Activated effector memory CD4-positive, alpha-beta T cell treated with Interleukin-2 at 50 U/mL for 16 hours (primary cell): ENCODE results near the gene YPEL1.
"Not testable (repeated sequence)": the region's sequence is repeated elsewhere in the genome, so short reads cannot be mapped to it uniquely, and the experiment has no call there.

Experiments
- DNase-seq: peaks from one replicate; pipeline ENCODE4 v3.0.0-alpha.2; 2020

Gene YPEL1

GRCh38 chr22:21698430-21699329, 36.9 kb downstream of the YPEL1 start:
- no peak for DNase-seq

- DNase-seq, result no peak
Observed at GRCh38 chr22:21697880-21698279, 37.7 kb downstream of the YPEL1 start.

GRCh38 chr22:21697021-21697771, 38.4 kb downstream of the YPEL1 start:
- DNase-seq, result no peak

GRCh38 chr22:21696115-21696514, 39.5 kb downstream of the YPEL1 start:
- no peak for DNase-seq

GRCh38 chr22:21695430-21696085, 40.0 kb downstream of the YPEL1 start:
- no peak for DNase-seq

GRCh38 chr22:21694795-21695429, 40.7 kb downstream of the YPEL1 start:
- no peak for DNase-seq

GRCh38 chr22:21694394-21694793, 41.2 kb downstream of the YPEL1 start:
- DNase-seq, result no peak

- no peak for DNase-seq
Observed at GRCh38 chr22:21693999-21694341, 41.6 kb downstream of the YPEL1 start.

- no peak for DNase-seq
Observed at GRCh38 chr22:21693333-21693998, 42.1 kb downstream of the YPEL1 start.

GRCh38 chr22:21692856-21693255, 42.7 kb downstream of the YPEL1 start:
- DNase-seq, result not testable (repeated sequence)

GRCh38 chr22:21691816-21692215, 43.8 kb downstream of the YPEL1 start:
- no peak for DNase-seq

- no peak for DNase-seq
Observed at GRCh38 chr22:21690401-21690801, 45.2 kb downstream of the YPEL1 start.

- DNase-seq, result no peak
Observed at GRCh38 chr22:21688706-21689381, 46.8 kb downstream of the YPEL1 start.

GRCh38 chr22:21688341-21688705, 47.3 kb downstream of the YPEL1 start:
- no peak for DNase-seq

- DNase-seq, result no peak
Observed at GRCh38 chr22:21687685-21688259, 47.8 kb downstream of the YPEL1 start.

GRCh38 chr22:21686634-21687393, 48.8 kb downstream of the YPEL1 start:
- DNase-seq, result no peak

- no peak for DNase-seq
Observed at GRCh38 chr22:21686193-21686608, 49.4 kb downstream of the YPEL1 start.

GRCh38 chr22:21685164-21685513, 50.5 kb downstream of the YPEL1 start:
- no peak for DNase-seq

- DNase-seq, result no peak
Observed at GRCh38 chr22:21684492-21685163, 51.0 kb downstream of the YPEL1 start.

- no peak for DNase-seq
Observed at GRCh38 chr22:21683401-21683811, 52.2 kb downstream of the YPEL1 start.
